Testis (tissue), 3 donors: ENCODE measurements around the gene MYO9B. TPM values are rescaled to one million over a fixed set of nuclear protein-coding genes. Genes with fewer than 3 reads are reported as not detected.

Experiments
- DNase-seq: peaks from one replicate; pipeline ENCODE4 v3.0.0-alpha.2; 2019
- H3K27ac ChIP-seq, 2 donors: fragments of 200-600 bp; sonication (generic); one replicate each; pipeline ENCODE4 v1.5.1; 2019
- H3K27me3 ChIP-seq: fragments of 200-600 bp; sonication (generic); one replicate; pipeline ENCODE4 v1.5.1; 2019
- H3K36me3 ChIP-seq: fragments of 200-600 bp; sonication (generic); one replicate; pipeline ENCODE4 v1.5.1; 2017; ENCODE audit warnings: low read depth; ENCODE audit errors: missing control alignments
- H3K4me1 ChIP-seq: fragments of 200-600 bp; sonication (generic); one replicate; pipeline ENCODE4 v1.5.1; 2019
- H3K4me3 ChIP-seq, 2 donors: fragments of 200-600 bp; sonication (generic); one replicate each; pipeline ENCODE4 v1.5.1; 2017 to 2019
- H3K9me3 ChIP-seq: fragments of 200-600 bp; sonication (generic); one replicate; pipeline ENCODE4 v1.5.1; 2017
- POLR2A ChIP-seq: fragments of 450-650 bp; IDR thresholded peaks from one replicate; pipeline ENCODE4 v1.6.1; 2017; ENCODE audit warnings: antibody characterized with exemption, mild to moderate bottlenecking, moderate library complexity
- WGBS, 2 donors: methylation state at CpG; one replicate each; pipeline ENCODE4 v1.1.5; 2018; 5-methylcytosine and 5-hydroxymethylcytosine counted together
- intact Hi-C: fragments of 100-400 bp; cut with DNase I; formaldehyde crosslinking; loops from one replicate; pipeline ENCODE4 v1.15.1; 2023; ENCODE audit warnings: low total_unique reads
- polyA plus RNA-seq: library from polyadenylated mRNA; stranded (reverse); fragments of 350-450 nt; fragmentation: Illumina TruSeq; extraction: RNeasy Lipid Tissue Mini Kit (QIAGEN cat#74804); gene quantifications from one replicate; pipeline ENCODE4 v1.2.3, GENCODE V29; 2014; ENCODE audit warnings: low read depth, low replicate concordance; ENCODE audit not compliant: insufficient read depth
- total RNA-seq, 2 donors: library from RNA; depleted of rRNA; stranded (reverse); fragments of >200 nt; gene quantifications; one replicate each; pipeline ENCODE4 v1.2.3, GENCODE V29; 2016
- TF ChIP-seq, protein P1 (sequence below), 3 experiments: fragments of 450-650 bp in 2 of 3; fragments of 200-600 bp in 1 of 3; sonication (generic) in 1 of 3; IDR thresholded peaks; one replicate each; pipeline ENCODE4 v1.5.1; 2016 to 2019; ENCODE audit warnings: antibody characterized with exemption in 3 of 3, mild to moderate bottlenecking in 2 of 3, moderate library complexity in 1 of 3

The MYO9B gene
- total and polyA plus RNA-seq, 3 donors from 2014 or later = 121 to 407 (median 407) TPM

DNA sequence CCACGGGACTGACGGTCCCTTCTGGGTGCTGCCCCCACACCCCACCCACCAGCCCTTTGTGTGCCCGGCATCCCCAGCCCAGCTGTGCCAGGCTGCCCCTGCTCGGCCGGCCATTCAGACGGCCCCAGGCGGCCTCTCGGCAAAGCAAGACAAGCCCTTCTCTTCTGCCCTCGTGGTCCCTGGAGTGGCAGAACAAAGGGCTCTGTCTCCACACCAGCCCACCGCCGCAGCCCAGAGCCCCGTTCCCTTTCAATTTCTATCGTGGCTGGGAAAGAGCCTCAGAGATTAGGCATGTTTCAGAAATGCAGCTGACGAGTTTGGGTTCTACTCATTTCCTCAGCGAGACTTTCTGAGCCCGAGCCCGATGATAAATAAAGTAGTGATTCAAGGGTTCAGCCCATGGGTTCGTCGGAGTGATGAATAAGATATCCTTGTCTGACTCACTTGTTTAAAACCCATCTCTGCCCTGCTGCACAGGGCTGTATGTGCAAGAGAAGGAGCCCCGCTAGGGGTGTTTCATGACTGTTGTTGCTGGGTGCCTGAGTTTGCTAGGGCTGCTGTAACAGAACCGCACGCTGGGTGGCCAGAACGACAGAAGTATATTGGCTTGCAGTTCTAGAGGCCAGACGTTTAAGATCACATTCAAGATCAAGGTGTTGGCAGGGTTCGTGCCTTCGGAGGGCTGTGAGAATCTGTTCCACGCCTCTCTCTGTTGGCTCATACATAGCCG is 4.3 kb downstream of the MYO9B start:
- H3K36me3 ChIP-seq = no peaks in the 10 kb centered on the region
- peaks cover 43% of the 10 kb centered on the region for H3K4me1 ChIP-seq
- intact Hi-C loops = loop anchor here (10.0 kb wide), 1 partner anchor 55 kb away; no protein-coding TSS in a partner anchor
- 44 to 56% methylated on average over 21 to 28 of the region's 28 CpGs for WGBS, 2 donors
- TF ChIP-seq, protein P1, sequence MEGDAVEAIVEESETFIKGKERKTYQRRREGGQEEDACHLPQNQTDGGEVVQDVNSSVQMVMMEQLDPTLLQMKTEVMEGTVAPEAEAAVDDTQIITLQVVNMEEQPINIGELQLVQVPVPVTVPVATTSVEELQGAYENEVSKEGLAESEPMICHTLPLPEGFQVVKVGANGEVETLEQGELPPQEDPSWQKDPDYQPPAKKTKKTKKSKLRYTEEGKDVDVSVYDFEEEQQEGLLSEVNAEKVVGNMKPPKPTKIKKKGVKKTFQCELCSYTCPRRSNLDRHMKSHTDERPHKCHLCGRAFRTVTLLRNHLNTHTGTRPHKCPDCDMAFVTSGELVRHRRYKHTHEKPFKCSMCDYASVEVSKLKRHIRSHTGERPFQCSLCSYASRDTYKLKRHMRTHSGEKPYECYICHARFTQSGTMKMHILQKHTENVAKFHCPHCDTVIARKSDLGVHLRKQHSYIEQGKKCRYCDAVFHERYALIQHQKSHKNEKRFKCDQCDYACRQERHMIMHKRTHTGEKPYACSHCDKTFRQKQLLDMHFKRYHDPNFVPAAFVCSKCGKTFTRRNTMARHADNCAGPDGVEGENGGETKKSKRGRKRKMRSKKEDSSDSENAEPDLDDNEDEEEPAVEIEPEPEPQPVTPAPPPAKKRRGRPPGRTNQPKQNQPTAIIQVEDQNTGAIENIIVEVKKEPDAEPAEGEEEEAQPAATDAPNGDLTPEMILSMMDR (IDR thresholded peaks at IDR 0.05) = peak; percentile 28 to 52 (median 39)
- no peak for TF ChIP-seq POLR2A
- no peaks in the 10 kb centered on the region for H3K27me3 ChIP-seq
- peak overlapping the region; percentile 74 to 87 for H3K27ac ChIP-seq
- H3K4me3 ChIP-seq = peak overlapping the region in 1 of 2 donors; percentile 35
- DNase-seq = peak; percentile 74
- no peaks in the 10 kb centered on the region for H3K9me3 ChIP-seq

DNA sequence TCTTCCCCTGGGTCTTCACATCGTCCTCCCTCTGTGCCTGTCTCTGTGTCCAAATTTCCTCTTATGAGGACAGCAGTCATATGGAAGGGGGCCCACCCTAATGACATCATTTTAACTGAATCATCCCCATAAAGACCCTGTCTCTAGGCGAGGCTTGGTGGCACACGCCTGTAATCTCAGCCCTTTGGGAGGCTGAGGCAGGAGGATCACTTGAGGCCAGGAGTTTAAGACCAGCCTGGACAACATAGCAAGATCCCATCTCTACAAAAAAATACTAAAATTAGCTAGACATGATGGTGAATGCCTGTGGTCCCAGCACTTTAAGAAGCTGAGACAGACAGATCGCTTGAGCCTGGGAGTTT is 4.8 kb downstream of the MYO9B start:
- no peaks in the 10 kb centered on the region for H3K27me3 ChIP-seq
- H3K4me1 ChIP-seq = peaks cover 47% of the 10 kb centered on the region
- peak overlapping the region in 1 of 2 donors; percentile 35 for H3K4me3 ChIP-seq
- no peak for DNase-seq
- TF ChIP-seq, protein P1 (IDR thresholded peaks at IDR 0.05) = no peak
- TF ChIP-seq POLR2A = no peak
- H3K27ac ChIP-seq = peak overlapping the region; percentile 74 to 87
- 65 to 68% methylated on average over 4 of the region's 4 CpGs for WGBS, 2 donors
- intact Hi-C loops = no loop called here
- H3K36me3 ChIP-seq = no peaks in the 10 kb centered on the region
- H3K9me3 ChIP-seq = no peaks in the 10 kb centered on the region

DNA sequence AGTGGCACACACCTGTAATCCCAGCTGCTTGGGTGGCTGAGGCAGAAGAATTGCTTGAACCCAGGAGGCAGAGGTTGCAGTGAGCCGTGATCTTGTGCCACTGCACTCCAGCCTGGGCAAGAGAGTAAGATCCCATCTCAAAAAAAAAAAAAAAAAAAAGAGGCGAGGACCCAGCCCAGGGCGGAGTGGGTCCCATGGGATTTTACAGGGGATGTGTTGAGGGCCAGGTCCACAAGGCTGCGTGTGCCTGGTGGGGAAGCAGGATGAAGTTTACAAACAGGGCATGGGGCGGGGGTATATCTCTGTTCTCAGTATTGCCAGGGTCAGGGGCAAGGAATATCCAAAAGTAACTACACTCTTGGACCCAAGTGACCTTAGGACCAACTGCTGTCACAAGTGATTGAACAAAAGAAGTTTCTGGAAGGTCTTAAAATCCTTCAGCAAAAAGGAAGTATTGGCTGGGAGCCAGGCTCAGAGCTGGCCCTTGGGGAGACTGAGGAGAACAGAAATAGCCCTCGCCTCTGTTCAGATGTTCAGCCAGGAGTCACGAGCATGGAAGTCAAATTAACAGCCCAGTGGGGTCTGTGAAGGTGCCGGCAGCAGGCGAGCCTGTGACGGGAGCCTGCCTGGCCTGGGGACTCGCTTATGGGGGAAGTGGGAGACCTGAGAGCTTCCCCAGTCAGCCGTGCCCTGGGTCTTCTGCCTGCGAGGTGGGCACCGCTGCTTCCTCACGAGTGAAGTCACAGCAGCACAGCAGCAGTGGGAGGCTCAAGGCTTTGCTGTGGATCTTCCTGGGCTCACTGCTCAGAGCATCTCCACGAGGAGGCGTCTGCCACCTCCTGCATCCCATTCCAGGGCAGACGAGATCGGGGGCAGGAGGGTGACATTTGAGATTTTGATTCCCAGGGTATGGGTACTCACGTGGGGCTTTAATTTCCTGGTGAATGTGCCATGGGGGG is 6.4 kb downstream of the MYO9B start:
- Histone ChIP-seq H3K36me3 (no peaks in the 10 kb centered on the region), H3K27me3 (no peaks in the 10 kb centered on the region), H3K27ac (peak overlapping the region; percentile 14 to 87), H3K4me3 (no peak overlapping the region), H3K4me1 (peaks cover 54% of the 10 kb centered on the region), H3K9me3 (no peaks in the 10 kb centered on the region)
- TF ChIP-seq POLR2A = no peak
- TF ChIP-seq, protein P1 (IDR thresholded peaks at IDR 0.05) = no peak
- intact Hi-C loops = no loop called here
- DNase-seq = peak; percentile 62
- WGBS, 2 donors = 49 to 52% methylated on average over 11 to 20 of the region's 20 CpGs

DNA sequence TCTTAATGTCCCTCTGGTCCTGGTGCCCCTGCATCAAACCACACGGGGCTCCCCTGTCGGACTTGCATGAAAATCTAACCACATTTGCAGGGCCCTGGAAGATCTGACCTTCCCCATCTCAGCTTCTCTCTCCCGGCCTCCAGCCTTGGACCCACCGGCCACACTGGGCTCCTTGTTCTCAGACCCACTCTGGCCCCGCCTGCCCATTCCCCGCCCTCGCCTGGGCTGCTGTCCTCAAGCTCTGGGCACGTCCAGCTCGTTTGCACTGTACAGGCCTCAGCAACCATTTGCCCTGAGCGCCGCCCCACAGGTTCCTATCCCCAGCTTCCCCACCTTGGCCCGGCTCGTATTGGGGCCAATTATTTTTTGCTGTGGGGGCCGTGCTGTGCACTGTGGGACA is 10.5 kb downstream of the MYO9B start:
- DNase-seq = peak; percentile 87
- 74 to 94% methylated on average over 12 to 13 of the region's 14 CpGs for WGBS, 2 donors
- Histone ChIP-seq H3K27me3 (no peaks in the 10 kb centered on the region), H3K9me3 (no peaks in the 10 kb centered on the region), H3K4me3 (no peak overlapping the region), H3K27ac (peak overlapping the region in 1 of 2 donors; percentile 13), H3K36me3 (no peaks in the 10 kb centered on the region), H3K4me1 (peaks cover 48% of the 10 kb centered on the region)
- TF ChIP-seq, protein P1 (IDR thresholded peaks at IDR 0.05) = no peak
- no peak for TF ChIP-seq POLR2A
- intact Hi-C loops = no loop called here
